GM19468 (cell line): ENCODE data around the gene ARHGEF6.

Source experiments
- ATAC-seq: cut with Tn5 transposase; IDR thresholded peaks from one replicate; pipeline ENCODE4 v1.9.1; 2021; ENCODE audit warnings: mild to moderate bottlenecking, moderate library complexity, moderate number of reproducible peaks; ENCODE audit not compliant: unreplicated experiment; ENCODE audit errors: extremely low read depth

ARHGEF6 gene

GRCh38 chrX:136658151-136658550 lies 122.6 kb downstream of the ARHGEF6 start:
- ATAC-seq = no peak

- ATAC-seq = no peak
These were observed 124.3 kb downstream of the ARHGEF6 start for GRCh38 chrX:136656361-136656964.

- no peak for ATAC-seq
These were observed 127.7 kb downstream of the ARHGEF6 start for GRCh38 chrX:136652822-136653723.

GRCh38 chrX:136650811-136651210 lies 129.9 kb downstream of the ARHGEF6 start:
- no peak for ATAC-seq

GRCh38 chrX:136647677-136648360 lies 132.9 kb downstream of the ARHGEF6 start, which contains the start of gene CD40LG:
TSS of gene CD40LG (plus strand) at chrX:136648158. CDS start at chrX:136648249, 91 bp downstream.
- no peak for ATAC-seq

- no peak for ATAC-seq
These were observed 134.0 kb downstream of the ARHGEF6 start for GRCh38 chrX:136646602-136647239.

- no peak for ATAC-seq
These were observed 137.5 kb downstream of the ARHGEF6 start for GRCh38 chrX:136643243-136643642.

- ATAC-seq = no peak
These were observed 141.1 kb downstream of the ARHGEF6 start for GRCh38 chrX:136639506-136640176.

GRCh38 chrX:136636121-136636520 lies 144.6 kb downstream of the ARHGEF6 start:
- no peak for ATAC-seq

GRCh38 chrX:136635235-136635634 lies 145.5 kb downstream of the ARHGEF6 start:
- peak; percentile 48 for ATAC-seq

GRCh38 chrX:136630881-136631280 lies 149.9 kb downstream of the ARHGEF6 start:
- ATAC-seq = no peak

- ATAC-seq = no peak
These were observed 151.5 kb downstream of the ARHGEF6 start for GRCh38 chrX:136629084-136629750.

GRCh38 chrX:136627409-136627808 lies 153.3 kb downstream of the ARHGEF6 start:
- no peak for ATAC-seq

- no peak for ATAC-seq
These were observed 153.8 kb downstream of the ARHGEF6 start for GRCh38 chrX:136626891-136627290.

- ATAC-seq = no peak
These were observed 154.5 kb downstream of the ARHGEF6 start for GRCh38 chrX:136626237-136626636.

- ATAC-seq = no peak
These were observed 155.5 kb downstream of the ARHGEF6 start for GRCh38 chrX:136625246-136625645.

- ATAC-seq = no peak
These were observed 157.3 kb downstream of the ARHGEF6 start for GRCh38 chrX:136623396-136623795.

GRCh38 chrX:136622568-136622967 lies 158.2 kb downstream of the ARHGEF6 start:
- ATAC-seq = no peak

- no peak for ATAC-seq
These were observed 160.0 kb downstream of the ARHGEF6 start for GRCh38 chrX:136620780-136621179.
